Neuron (in vitro differentiated cells): Measurements from ENCODE around the gene SETBP1.

Source experiments
- H2AFZ ChIP-seq: one replicate; pipeline ENCODE4 v1.6.1; 2013; ENCODE audit warnings: low read depth, mild to moderate bottlenecking, inconsistent platforms, low read length, moderate library complexity
- H3K27me3 ChIP-seq: one replicate; pipeline ENCODE4 v1.6.1; 2013; ENCODE audit warnings: low read length; ENCODE audit not compliant: insufficient read depth
- H3K36me3 ChIP-seq: one replicate; pipeline ENCODE4 v1.6.1; 2013; ENCODE audit warnings: low read length; ENCODE audit not compliant: insufficient read depth
- H3K4me1 ChIP-seq: one replicate; pipeline ENCODE4 v1.6.1; 2013; ENCODE audit warnings: low read length; ENCODE audit not compliant: insufficient read depth
- H3K4me3 ChIP-seq: 2 replicates; pipeline ENCODE4 v1.5.1; 2013; ENCODE audit warnings: mild to moderate bottlenecking, low read length, moderate library complexity
- H3K9me3 ChIP-seq: one replicate; pipeline ENCODE4 v1.6.1; 2013; ENCODE audit warnings: low read length

The SETBP1 gene

GRCh38 chr18:44889111-44889510 lies 208.4 kb downstream of the SETBP1 start:
- Histone ChIP-seq H3K9me3 (peaks cover 4% of the 10 kb centered on the region), H2AFZ (no peak overlapping the region), H3K4me3 (no peak overlapping the region), H3K4me1 (no peaks in the 10 kb centered on the region), H3K27me3 (no peaks in the 10 kb centered on the region), H3K36me3 (no peaks in the 10 kb centered on the region)

- Histone ChIP-seq H2AFZ (no peak overlapping the region), H3K4me1 (peaks cover 6% of the 10 kb centered on the region), H3K27me3 (no peaks in the 10 kb centered on the region), H3K4me3 (no peak overlapping the region), H3K36me3 (no peaks in the 10 kb centered on the region), H3K9me3 (peaks cover 4% of the 10 kb centered on the region)
Measured at GRCh38 chr18:44893045-44893706, 212.5 kb downstream of the SETBP1 start.

- no peaks in the 10 kb centered on the region for H3K36me3 ChIP-seq
- H3K4me1 ChIP-seq, result peaks cover 7% of the 10 kb centered on the region
- no peaks in the 10 kb centered on the region for H3K27me3 ChIP-seq
- no peak overlapping the region for H3K4me3 ChIP-seq
- no peak overlapping the region for H2AFZ ChIP-seq
- H3K9me3 ChIP-seq, result peaks cover 4% of the 10 kb centered on the region
Measured at GRCh38 chr18:44893966-44894365, 213.3 kb downstream of the SETBP1 start.

- Histone ChIP-seq H3K4me3 (no peak overlapping the region), H3K4me1 (peaks cover 7% of the 10 kb centered on the region), H3K27me3 (no peaks in the 10 kb centered on the region), H3K36me3 (no peaks in the 10 kb centered on the region), H3K9me3 (peaks cover 4% of the 10 kb centered on the region), H2AFZ (no peak overlapping the region)
Measured at GRCh38 chr18:44895176-44895798, 214.6 kb downstream of the SETBP1 start.

- H3K9me3 ChIP-seq, result peaks cover 2% of the 10 kb centered on the region
- H3K27me3 ChIP-seq, result no peaks in the 10 kb centered on the region
- H3K4me3 ChIP-seq, result no peak overlapping the region
- H3K4me1 ChIP-seq, result peaks cover 18% of the 10 kb centered on the region
- no peaks in the 10 kb centered on the region for H3K36me3 ChIP-seq
- H2AFZ ChIP-seq, result no peak overlapping the region
Measured at GRCh38 chr18:44896846-44897245, 216.2 kb downstream of the SETBP1 start.

- no peak overlapping the region for H3K4me3 ChIP-seq
- peaks cover under 1% of the 10 kb centered on the region for H3K9me3 ChIP-seq
- H2AFZ ChIP-seq, result no peak overlapping the region
- H3K36me3 ChIP-seq, result no peaks in the 10 kb centered on the region
- H3K4me1 ChIP-seq, result peaks cover 18% of the 10 kb centered on the region
- no peaks in the 10 kb centered on the region for H3K27me3 ChIP-seq
Measured at GRCh38 chr18:44897411-44897810, 216.7 kb downstream of the SETBP1 start.

- Histone ChIP-seq H3K4me1 (peaks cover 18% of the 10 kb centered on the region), H2AFZ (no peak overlapping the region), H3K4me3 (no peak overlapping the region), H3K27me3 (no peaks in the 10 kb centered on the region), H3K36me3 (no peaks in the 10 kb centered on the region), H3K9me3 (no peaks in the 10 kb centered on the region)
Measured at GRCh38 chr18:44897816-44898215, 217.1 kb downstream of the SETBP1 start.

GRCh38 chr18:44898498-44898897 lies 217.8 kb downstream of the SETBP1 start:
- H3K27me3 ChIP-seq, result no peaks in the 10 kb centered on the region
- no peak overlapping the region for H2AFZ ChIP-seq
- peaks cover 18% of the 10 kb centered on the region for H3K4me1 ChIP-seq
- H3K36me3 ChIP-seq, result no peaks in the 10 kb centered on the region
- no peak overlapping the region for H3K4me3 ChIP-seq
- no peaks in the 10 kb centered on the region for H3K9me3 ChIP-seq

- no peaks in the 10 kb centered on the region for H3K27me3 ChIP-seq
Measured at GRCh38 chr18:44899832-44900231, 219.1 kb downstream of the SETBP1 start.

GRCh38 chr18:44900627-44901026 lies 219.9 kb downstream of the SETBP1 start:
- Histone ChIP-seq H3K9me3 (no peaks in the 10 kb centered on the region), H2AFZ (no peak overlapping the region), H3K27me3 (no peaks in the 10 kb centered on the region), H3K4me3 (no peak overlapping the region), H3K4me1 (peaks cover 18% of the 10 kb centered on the region), H3K36me3 (no peaks in the 10 kb centered on the region)

More at GRCh38 chr18:44899832-44900231, 219.1 kb downstream of the SETBP1 start:
- Histone ChIP-seq H3K36me3 (no peaks in the 10 kb centered on the region), H2AFZ (no peak overlapping the region), H3K4me3 (no peak overlapping the region), H3K4me1 (peaks cover 18% of the 10 kb centered on the region), H3K9me3 (no peaks in the 10 kb centered on the region)

GRCh38 chr18:44901283-44901682 lies 220.6 kb downstream of the SETBP1 start:
- peaks cover 18% of the 10 kb centered on the region for H3K4me1 ChIP-seq

GRCh38 chr18:44903327-44903726 lies 222.6 kb downstream of the SETBP1 start:
- H3K36me3 ChIP-seq, result no peaks in the 10 kb centered on the region

More at GRCh38 chr18:44901283-44901682, 220.6 kb downstream of the SETBP1 start:
- Histone ChIP-seq H3K36me3 (no peaks in the 10 kb centered on the region), H3K9me3 (no peaks in the 10 kb centered on the region), H3K27me3 (no peaks in the 10 kb centered on the region), H2AFZ (no peak overlapping the region), H3K4me3 (no peak overlapping the region)

GRCh38 chr18:44904768-44905167 lies 224.1 kb downstream of the SETBP1 start:
- Histone ChIP-seq H3K27me3 (no peaks in the 10 kb centered on the region), H3K4me3 (no peak overlapping the region), H3K36me3 (no peaks in the 10 kb centered on the region), H2AFZ (no peak overlapping the region), H3K9me3 (no peaks in the 10 kb centered on the region), H3K4me1 (peaks cover 12% of the 10 kb centered on the region)

More at GRCh38 chr18:44903327-44903726, 222.6 kb downstream of the SETBP1 start:
- peaks cover 12% of the 10 kb centered on the region for H3K4me1 ChIP-seq
- no peak overlapping the region for H2AFZ ChIP-seq
- no peaks in the 10 kb centered on the region for H3K9me3 ChIP-seq
- no peak overlapping the region for H3K4me3 ChIP-seq
- H3K27me3 ChIP-seq, result no peaks in the 10 kb centered on the region
